GM21529 (cell line): ENCODE measurements around the gene BAG1.
A peak's percentile ranks its signal among the peaks of the same experiment; 100 is the strongest.

Experiments
- ATAC-seq: cut with Tn5 transposase; IDR thresholded peaks from one replicate; pipeline ENCODE4 v1.9.1; 2021; ENCODE audit not compliant: unreplicated experiment

BAG1 gene

GRCh38 chr9:33264473-33265177 lies at the start of gene BAG1, which contains the start of gene CHMP5:
BAG1 (minus strand) TSS chr9:33264708.
CHMP5 (plus strand) TSS chr9:33265049; CDS start chr9:33265079, 30 bp downstream.
- peak; percentile 87 for ATAC-seq

DNA sequence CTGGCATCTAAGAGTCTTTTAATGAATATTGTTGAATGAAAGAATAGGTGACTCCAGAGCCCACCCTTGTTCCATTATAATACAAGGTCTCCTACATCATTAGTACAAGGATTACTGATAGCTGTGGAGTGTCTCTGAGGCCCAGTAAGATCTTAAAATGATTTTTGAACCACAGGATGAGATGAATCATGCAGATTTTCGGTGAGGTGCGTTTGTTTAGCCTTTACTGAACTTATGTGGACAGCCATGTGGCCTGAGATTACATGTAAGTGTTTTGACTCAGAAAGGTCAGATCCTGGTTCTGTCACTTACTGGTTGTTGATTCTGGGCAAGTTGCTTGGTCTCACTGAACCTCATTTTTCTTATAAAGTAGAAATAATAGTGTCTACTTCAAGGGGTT lies 47.4 kb upstream of the BAG1 start:
- no peak for ATAC-seq

- ATAC-seq, result no peak
Measured at GRCh38 chr9:33310748-33311147, 46.2 kb upstream of the BAG1 start.

DNA sequence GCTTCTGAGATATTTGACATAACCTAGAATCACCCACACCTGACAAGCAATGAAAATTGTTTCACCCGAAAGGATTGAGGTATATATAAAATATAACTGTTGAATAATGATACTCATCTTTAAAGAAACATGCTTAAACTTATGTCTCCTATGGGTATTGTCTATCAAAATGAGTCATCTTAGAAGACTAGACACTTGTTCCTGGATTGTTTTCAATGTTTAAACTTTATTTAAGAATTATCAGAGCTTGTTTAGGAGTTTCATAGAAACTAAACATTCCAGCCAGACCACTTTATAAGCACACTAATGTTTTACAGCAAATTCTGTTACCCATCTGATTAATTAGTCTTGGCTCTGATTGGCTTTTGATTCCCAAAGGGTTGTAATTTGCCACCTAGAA lies 45.4 kb upstream of the BAG1 start:
- no peak for ATAC-seq

GRCh38 chr9:33307067-33307466 lies 42.6 kb upstream of the BAG1 start:
- ATAC-seq, result no peak

- ATAC-seq, result no peak
Measured at GRCh38 chr9:33306037-33306436, 41.5 kb upstream of the BAG1 start.

GRCh38 chr9:33304362-33304761 lies 39.9 kb upstream of the BAG1 start:
- ATAC-seq, result peak; percentile 56

DNA sequence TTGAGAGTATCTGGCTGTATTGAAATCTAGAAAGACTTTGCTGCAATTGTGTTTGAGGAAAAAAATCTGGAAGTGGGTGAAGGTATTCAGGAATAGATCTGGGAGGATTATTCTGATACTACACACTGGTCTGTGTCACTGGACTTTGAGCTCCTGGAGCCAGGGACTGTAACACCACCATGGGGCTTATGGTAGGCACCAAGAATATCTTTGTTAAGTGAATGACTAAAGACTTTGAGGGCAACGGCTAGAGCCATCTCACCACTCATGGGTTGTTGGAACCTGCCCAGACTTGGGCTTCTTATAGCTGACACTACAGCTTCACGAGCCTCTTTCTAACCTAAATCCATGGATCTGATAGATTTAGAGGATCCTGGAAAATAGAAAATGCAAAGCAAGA lies 36.0 kb upstream of the BAG1 start:
- no peak for ATAC-seq

DNA sequence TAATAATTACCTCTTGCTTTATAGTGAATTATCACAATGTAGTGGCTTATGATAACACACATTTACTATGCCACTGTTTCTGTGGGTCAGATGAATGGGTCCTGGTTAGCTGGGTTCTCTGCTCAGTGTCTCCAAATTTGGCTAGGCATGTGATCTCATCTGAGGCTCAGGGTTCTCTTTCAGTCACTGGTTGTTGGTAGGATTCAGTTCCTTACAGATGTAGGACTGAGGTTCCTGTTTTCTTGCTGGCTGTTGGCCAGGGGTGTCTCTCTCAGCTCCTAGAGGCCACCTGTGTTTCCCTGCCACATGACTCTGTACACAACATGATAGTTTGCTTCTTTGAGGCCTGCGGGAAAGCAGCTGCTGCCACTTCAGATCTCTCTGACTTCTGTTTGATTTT lies 32.9 kb upstream of the BAG1 start:
- ATAC-seq, result peak; percentile 91

- peak; percentile 42 for ATAC-seq
Measured at GRCh38 chr9:33295571-33295970, 31.1 kb upstream of the BAG1 start.

DNA sequence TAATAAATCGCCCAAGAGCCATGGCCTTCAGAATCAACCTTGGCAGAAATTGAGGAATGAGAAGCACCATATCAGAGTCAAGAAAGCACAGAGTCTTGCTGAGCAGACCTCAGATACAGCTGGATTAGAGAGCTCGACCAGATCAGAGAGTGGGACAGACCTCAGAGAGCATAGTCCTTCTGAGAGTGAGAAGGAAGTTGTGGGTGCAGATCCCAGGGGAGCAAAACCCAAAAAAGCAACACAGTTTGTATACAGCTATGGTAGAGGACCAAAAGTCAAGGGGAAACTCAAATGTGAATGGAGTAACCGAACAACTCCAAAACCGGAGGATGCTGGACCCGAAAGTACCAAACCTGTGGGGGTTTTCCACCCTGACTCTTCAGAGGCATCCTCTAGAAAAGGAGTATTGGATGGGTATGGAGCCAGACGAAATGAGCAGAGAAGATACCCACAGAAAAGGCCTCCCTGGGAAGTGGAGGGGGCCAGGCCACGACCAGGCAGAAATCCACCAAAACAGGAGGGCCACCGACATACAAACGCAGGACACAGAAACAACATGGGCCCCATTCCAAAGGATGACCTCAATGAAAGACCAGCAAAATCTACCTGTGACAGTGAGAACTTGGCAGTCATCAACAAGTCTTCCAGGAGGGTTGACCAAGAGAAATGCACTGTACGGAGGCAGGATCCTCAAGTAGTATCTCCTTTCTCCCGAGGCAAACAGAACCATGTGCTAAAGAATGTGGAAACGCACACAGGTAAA lies 30.3 kb upstream of the BAG1 start:
- no peak for ATAC-seq

DNA sequence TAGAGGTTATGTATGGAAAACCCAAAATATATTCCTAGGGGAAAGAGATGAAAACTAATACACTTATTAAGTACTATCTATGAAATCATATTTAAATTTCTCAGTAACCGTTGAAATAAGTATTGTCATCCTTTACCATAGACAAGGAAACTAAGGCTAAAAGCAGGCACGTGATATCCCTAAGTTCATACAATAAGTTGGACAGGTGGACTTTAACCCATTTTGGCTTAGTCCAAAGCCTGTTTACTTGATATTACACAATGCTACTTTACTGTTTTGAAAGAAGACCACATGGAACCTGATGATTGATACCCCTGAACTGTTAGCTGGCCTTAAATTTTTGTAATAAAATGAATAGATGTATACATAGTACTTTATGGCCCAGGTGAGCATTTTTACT lies 29.3 kb upstream of the BAG1 start:
- ATAC-seq, result no peak

DNA sequence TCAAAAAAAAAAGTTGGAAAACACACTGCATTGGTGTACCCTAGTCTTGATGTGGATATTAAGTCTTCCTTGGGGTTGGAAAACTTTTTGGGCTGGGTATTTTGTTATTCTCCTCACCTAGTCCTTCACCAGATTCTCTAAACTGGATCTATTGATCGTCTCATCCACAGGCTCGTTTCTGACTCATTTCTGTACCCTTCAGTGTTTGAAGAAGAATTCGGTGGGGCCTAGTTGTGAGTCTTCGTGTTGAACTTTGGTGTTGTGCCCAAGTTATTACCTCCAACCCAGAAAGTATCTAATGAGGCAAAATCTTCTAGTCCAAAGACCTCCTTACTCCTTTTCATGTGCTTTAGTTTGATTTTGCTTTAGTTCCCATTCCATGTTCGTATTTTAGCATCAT lies 27.4 kb upstream of the BAG1 start:
- ATAC-seq, result no peak

DNA sequence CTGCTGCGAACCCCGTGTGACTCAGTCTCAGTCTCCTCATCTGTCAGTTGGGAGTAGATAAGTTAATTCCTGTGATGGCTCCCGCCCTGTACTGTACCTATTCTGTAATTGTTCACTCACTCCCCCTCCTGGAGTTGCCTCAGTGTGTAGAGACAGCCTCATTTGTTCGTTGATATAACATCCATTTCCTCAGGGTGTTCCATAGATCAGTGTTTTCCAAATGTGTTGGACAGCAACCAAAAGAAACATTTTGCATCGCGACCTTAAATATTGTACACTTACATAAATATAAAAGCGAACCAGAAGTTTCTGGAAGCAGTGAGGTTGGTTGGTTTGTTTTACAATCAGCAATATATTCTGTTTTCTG lies 26.5 kb upstream of the BAG1 start:
- no peak for ATAC-seq

DNA sequence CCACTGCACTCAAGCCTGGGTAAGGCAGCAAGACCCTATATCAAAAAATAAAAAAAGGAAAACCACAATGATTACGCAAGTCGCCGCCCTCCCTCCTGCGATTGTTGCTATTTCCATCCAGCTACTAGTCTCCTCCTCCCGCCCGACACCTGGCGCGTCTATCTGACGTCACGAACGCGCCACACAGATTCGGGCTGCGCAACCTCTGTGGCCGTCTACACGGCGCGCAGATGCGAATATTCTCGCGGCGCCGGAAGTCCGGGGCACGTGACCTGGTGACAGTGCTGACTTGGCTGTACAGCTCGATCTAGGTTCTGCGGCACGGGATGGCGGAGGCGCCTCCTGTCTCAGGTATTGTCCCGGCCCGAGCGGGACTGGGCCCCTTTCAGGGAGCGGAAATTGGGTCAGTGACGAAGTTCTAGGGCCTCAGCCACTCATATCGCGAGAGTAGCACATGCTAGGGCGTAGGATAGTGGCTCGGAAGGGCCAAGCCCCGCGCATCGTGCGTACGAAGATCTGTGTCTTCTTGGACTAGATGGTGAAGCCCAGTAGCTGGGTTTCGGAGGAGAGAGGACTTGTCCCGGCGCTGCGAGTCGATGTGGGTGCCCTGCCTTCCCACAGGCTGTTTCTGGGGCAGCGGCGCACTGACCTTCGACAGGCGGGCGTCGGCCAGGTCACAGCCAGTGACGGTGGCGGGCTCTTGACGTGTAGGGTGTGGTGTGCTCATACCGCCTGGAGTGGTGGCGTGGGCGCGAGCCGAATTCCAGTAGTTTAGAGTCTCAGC lies 25.9 kb upstream of the BAG1 start, which contains the start of gene NFX1:
NFX1 (plus strand) TSS at position 270 of the 784 bp plus-strand sequence; CDS start at position 327, 57 bp downstream.
- ATAC-seq, result peak; percentile 82

GRCh38 chr9:33289936-33290246 lies 25.4 kb upstream of the BAG1 start:
- ATAC-seq, result peak; percentile 23

DNA sequence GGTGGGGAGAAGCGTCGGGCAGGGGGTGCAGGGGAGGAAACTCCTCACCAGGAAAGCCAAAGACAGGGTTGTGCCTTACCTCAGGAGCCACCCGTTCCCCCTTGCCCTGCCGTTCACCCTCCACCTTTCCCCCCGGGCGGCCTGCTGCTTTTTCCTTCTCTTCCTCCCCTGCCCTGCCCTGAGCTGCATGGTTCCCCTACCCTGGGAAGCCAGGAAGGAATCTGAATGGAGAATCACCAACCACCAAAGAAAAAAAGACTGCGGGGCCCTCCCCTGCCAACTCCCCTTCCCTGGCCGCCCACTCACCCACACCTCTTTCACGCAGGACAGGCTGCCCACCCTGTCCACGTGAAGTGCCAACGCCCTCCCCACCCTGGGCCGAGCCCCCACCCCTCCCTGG lies 25.0 kb upstream of the BAG1 start:
- no peak for ATAC-seq

GRCh38 chr9:33288828-33289483 lies 24.4 kb upstream of the BAG1 start:
- ATAC-seq, result no peak

DNA sequence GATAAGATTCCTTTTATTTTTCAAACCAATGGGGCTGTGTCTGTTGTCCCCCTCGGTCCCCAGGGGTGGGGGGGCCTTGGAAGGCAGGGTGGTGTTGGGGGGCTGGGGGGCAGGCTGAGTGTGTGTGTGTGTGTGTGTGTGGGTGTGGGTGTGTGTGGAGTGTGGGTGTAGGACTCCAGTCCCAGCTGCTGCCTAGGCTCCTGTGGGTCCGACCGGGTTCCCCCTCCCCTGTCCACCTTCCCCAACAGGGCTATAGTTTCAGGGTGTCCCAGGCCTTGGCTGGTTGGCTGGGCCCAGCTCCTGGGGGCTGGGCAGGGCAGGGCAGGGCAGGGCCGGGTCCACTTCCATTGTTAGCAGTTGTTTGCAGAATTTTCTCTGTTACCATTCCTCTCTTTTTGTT lies 23.7 kb upstream of the BAG1 start:
- no peak for ATAC-seq

DNA sequence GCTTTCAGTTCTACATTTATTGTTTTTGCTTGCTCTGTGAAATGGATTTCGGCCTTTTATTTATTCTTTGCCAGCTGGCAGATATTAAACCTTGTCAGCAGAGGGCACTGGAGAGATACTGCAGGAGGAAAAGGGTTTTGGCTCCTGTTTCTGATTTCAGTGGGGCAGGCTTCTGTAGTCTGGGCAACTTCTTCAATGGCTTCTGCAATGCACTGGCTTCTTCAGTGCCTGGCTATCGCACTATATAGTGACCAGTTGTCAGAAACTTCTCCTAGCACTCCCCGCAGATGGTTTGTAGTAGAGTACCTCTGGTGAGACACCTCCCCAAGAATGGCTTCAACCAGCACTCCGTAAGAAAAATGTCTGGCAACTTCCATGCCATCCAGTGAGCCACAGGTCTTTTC lies 22.6 kb upstream of the BAG1 start:
- ATAC-seq, result no peak

DNA sequence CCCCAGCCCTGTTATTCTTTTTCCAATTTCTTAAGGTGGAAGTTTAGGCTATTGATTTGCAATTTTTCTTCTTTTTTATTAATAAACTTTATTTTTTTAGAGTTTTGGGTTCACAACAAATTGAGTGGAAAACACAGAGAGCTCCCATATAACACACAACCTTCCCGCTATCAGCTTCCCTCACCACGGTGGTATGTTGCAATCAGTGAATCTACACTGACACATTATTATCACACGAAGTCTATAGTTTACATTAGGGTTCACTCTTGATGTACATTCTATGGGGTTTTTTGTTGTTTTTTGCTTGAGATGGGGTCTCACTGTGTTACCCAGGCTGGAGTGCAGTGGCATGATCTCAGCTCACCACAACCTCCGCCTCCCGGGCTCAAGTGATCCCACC lies 21.0 kb upstream of the BAG1 start:
- no peak for ATAC-seq
